GM18520 (cell line): ENCODE results near the gene TSR3.

Source experiments
- ATAC-seq: cut with Tn5 transposase; IDR thresholded peaks from one replicate; pipeline ENCODE4 v1.9.1; 2021; ENCODE audit not compliant: unreplicated experiment

TSR3 gene

DNA sequence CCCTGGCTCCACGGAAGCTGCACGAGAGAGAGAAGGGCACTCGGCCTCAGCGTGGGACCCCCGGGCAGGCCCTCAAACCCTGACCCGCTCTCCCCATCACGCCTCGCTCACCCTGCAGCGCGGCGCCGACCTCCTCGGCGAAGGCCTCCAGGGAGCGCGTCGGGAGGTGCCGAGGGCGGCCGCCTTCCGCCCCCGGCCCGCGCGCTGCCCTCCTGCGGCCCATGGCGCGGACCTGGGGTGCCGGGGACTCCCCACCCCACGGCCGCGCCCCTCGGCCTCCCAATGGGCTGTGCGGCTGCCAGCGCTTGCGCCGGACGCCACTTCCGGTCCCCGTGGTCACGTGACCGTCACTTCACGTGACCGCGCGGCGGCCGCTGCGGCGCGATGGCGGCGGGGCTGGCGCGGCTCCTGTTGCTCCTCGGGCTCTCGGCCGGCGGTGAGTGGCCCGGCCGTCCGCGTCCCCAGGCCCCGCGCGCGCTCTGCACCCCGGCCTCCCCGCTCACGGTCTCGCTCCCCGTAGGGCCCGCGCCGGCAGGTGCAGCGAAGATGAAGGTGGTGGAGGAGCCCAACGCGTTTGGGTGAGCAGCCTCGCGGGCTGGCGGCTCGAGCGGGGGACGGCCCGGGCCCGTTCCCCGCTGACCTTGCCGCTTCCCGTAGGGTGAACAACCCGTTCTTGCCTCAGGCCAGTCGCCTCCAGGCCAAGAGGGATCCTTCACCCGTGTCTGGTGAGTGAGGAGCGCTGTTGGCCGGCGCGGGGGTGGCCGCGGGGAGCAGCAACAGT lies at the start of gene TSR3, which contains the start of gene GNPTG:
TSR3 (minus strand) TSS at position 297 of the 781 bp plus-strand sequence; CDS start at position 223, 74 bp downstream.
GNPTG (plus strand) TSS at position 350 of the 781 bp plus-strand sequence; CDS start at position 385, 35 bp downstream.
- peak; percentile 78 for ATAC-seq

DNA sequence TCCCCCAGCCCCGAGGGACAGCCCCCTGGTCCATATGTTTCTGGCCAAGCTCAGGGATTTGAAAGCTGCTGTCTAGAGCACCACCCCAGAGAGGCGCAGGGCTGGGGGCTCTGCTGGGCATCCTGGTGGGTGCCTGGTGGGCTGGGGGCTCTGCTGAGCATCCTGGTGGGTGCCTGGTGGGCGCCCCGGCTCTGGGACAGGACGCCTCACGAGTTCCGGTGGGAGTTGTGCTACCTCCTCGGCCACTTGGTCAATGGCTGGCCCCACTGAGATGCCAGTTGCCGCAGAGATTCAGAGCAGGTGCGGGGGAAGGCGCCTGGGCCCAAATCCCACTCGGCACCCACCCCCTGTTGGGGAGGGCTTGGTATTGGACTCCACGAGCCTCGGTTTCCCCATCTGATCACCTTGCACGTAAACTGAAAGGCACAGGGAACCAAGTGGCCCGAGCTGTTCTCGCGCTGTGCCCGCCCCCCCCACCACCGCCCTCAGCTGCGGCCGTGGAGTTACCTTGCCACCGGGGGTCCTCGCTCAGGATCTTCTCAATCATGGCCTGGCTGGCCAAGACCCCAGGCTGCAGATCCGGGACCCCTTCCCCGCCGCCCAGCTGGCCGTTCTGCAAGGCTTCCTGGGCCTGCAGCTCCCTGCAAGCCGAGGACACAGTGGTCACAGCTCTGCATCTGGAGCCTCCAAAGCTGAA lies 49.5 kb upstream of the TSR3 start:
- no peak for ATAC-seq

DNA sequence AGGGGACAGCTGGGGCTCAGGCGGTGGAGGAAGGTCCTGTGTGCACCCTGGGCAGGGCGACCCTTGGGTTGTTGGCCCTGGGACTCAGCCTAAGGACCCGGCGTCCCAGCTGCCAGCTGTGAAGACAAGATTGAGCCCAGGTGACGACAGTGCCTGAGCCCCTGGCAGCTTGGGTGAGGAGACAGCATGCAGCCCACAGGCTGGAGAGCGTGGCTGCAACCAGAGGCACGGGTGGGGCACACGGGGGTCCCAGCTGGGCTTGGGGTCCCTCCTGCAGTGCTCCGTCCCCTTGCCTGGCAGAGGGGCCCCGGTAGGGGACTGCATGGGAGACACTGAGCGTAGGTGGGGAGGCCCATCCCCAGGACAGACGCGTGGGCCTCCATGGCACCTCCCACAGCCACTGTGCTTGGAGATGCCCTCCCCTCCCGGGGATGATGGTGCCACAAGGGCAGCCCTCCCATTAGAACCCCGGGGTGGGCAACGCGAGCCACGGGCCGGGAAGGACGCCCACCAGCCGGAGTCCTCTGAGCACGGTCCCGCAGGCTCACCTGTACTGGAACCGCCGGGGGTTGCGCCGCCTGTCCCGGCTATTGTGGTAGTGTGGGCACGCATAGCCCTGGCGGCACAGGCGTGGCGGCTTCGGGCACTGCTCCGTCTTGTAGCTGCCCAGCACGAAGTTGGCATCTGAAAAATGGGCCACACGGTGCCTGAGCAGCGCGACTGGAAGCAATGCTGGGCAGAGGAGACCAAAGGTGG lies 47.3 kb upstream of the TSR3 start:
- no peak for ATAC-seq

GRCh38 chr16:1398351-1398750 lies 46.7 kb upstream of the TSR3 start:
- no peak for ATAC-seq

DNA sequence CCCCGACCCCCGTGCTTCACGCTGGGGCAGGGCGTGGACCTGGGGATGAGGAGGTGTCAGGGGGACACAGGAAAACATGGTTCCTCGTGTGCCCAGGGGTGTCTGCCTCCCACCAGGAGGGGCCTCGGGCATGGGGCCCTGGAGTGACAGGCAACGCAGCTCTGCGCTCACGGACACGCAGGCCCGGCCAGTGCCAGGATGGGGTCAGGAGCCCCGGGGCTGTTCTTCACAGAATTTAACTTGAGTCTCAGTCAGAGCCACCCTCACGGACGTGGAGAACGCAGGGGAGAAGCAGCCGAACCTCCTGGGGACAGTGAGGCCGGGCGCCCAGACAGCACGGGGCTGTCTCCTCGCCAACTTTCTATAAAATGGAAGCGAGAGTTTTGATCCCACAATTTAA lies 46.1 kb upstream of the TSR3 start:
- ATAC-seq, result no peak

DNA sequence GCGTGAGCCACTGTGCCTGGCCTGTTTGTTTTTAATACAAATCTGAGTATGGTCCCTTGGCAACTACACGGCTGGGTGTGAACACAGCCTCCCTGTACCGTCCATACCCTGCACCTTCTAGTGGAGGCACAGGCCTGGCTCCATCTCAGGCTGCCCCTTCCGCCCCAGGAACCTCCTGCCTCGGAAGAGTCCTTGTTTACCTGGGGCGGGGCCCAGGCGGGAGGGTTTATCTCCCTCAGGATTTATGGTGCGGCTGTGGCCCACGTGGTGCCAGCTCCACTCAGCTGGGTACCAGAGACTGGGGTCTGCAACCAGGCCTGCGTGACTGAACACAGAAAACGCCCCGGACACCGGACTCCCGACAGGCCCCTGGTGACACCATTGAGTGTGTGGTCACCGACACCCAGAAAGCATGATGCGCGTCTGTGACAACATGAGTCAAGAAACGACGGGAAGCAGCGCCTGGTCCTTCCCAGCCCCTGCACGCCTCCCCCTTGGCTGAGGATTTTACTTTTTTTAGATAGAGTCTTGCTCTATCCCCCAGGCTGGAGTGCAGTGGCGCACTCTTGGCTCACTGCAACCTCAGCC lies 43.9 kb upstream of the TSR3 start:
- ATAC-seq, result no peak

DNA sequence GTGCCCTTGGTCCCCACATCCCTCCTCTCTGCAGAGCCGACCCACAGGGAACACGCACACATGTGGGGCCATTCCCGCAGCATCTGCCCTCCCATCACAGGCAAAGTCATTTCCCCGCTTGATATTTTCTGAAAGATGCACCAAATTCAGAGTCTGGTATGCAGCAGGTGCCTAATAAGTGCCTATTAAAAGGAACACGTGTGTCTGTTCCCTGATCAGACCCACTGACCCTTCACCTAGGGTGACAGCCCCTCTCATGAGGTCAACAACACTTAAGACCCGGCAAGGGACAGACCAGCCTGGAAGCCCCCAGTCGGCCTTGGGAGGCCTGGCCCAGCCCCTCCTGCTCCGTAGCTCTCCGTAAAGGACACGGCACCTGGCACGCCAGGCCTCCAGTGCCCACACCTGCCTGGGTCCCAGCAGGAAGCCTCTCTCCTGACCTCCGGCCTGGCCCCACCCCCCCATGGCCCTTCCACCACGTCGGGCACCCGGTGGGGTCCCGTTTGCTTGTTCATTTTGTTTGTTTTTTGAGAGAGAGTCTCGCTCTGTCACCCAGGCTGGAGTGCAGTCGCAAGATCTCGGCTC lies 42.8 kb upstream of the TSR3 start:
- no peak for ATAC-seq

- no peak for ATAC-seq
Measured at GRCh38 chr16:1393613-1394176, 42.0 kb upstream of the TSR3 start.

DNA sequence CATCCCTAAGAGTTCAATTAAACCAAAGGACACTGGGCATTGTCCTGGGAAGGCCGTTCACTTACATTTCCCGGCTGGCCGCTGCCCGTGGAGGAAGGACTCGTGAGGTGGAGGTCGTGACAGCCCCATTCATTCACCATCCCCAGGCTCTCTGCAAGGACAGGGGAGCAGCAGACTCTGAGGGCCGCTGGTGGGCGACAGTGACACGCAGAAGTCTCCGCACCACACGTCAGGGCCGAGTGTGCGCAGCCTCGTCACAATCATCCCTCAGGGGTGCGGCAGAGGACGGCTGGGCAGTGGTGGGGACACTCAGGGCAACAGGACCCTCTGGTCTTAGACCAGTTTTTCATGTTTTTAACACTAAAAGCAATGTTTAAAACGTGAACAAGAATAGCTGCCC lies 41.1 kb upstream of the TSR3 start:
- ATAC-seq, result no peak

DNA sequence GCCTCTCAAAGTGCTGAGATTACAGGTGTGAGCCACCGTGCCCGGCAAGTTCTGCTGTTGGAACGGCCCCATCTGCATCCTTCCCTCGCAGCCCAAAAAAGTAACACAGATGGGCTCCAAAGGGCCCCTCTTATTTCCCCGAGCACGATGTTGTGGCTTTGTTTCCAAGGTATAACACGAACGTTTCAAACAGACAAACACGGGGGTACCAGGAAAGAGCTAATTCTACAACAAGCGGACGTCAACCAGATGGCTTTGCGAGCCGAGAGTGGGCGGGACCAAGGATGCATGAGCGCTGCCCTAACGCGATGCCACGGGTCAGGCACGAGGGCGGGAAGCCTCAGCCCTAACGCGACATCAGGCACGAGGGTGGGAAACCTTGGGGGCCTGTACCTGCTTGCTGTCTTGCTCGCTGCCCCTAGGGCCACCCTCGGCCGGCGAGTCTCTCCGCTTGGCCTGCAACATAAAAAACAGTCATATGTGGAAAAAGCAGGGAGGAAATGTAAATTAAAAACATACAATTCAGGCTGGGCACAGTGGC lies 38.6 kb upstream of the TSR3 start:
- ATAC-seq, result no peak

GRCh38 chr16:1389762-1390161 lies 38.1 kb upstream of the TSR3 start:
- ATAC-seq, result no peak

DNA sequence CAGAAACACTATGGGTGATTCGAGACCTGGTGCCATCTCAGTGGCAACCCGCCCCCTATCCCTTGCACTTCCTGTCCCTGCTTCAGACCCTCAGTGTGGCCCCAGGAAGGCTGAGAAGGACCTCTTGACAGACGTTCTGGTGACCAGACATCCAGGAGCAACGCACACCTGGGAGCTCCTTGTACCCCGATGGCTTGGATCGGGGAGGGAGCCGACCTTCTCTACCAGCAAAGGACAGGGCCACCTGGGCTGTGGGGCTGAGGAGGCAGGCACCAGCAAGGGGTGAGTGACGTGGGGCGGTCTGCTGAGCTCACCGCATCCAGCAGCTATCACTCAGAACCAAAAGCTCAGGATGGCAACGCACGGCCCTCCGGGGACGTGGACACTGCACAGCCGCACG lies 35.7 kb upstream of the TSR3 start:
- no peak for ATAC-seq

DNA sequence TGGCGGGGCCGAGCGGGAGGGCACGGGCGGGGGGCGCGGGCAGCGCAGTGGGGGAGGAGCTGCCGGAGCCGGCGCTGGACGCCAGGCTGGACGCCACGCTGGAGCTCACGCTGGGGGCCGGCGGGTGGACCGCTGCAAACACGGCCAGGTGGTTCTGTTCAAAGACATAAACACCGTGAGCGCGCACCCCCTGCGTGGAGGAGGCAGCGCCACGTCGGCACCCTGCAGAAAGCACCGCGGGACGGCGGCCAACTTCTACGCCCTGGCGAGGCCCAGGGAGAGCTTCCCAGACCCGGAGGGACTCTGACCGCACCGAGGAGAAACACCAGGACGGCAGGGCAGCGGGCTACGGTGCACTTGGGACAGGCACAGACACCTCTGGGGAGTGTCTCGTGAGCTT lies 33.6 kb upstream of the TSR3 start:
- no peak for ATAC-seq

DNA sequence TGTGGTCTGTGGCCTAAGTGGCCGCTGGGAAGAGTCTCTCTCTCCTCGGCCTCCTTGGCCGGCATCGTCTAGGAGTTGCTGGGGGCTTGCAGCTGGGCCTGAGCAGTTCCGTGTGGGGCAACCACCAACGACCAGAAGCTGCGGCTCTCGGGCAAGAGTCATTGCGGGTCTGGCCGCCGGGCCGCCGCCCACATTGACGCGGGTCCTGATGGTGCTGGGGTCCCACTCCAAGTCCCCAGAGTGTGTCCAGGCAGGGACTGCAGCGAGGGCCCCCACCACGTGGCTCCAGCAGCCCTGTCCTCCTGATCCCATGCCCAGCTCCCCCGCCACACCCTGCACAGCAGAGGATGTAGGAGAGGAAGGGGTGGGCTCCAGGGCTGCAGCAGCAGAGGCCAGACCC lies 31.9 kb upstream of the TSR3 start:
- no peak for ATAC-seq

DNA sequence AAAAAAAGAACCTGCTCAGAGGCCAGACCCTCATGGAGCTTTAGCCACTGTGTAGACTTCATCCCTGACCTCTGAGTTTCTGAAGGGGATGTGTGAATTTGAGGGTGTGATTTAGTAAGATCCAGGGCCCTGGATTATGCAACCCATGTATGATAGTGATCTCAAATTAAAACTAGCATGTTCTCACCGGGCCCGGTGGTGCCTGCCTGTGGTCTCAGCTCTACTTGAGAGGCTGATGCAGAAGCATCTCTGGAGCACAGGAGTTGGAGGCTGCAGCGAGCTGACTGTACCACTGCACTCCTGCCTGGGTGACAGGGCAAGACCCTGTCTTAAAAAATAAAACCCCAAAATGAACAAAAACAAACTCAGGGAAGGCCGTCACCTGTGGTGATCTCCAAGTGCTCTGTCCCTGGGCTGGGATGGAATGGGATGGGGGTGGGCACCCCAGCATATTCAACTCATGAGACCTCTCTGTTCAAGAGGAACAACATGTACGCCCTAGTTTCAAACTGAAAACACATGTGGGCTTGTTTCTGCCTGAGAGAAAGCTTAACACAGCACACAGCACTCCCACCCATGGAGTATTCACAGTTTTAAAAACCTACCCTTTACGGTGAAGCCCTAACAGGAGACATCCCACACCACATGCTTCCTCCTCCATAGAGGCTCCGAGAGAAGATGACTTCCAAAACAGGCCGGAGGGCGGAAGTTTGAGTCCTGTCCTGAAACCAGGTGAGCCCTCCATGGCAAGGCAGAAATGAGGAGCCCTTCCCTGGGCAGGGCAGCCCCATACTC lies 30.1 kb upstream of the TSR3 start:
- ATAC-seq, result no peak

GRCh38 chr16:1380195-1380594 lies 28.5 kb upstream of the TSR3 start:
- no peak for ATAC-seq

- ATAC-seq, result no peak
Measured at GRCh38 chr16:1379304-1380076, 27.8 kb upstream of the TSR3 start.

- no peak for ATAC-seq
Measured at GRCh38 chr16:1378804-1379303, 27.2 kb upstream of the TSR3 start.
